HepG2 (cell line): ENCODE data around the gene LRPAP1. TPM values are rescaled to one million over a fixed set of nuclear protein-coding genes. Genes with fewer than 3 reads are reported as not detected.

ENCODE experiments used
- ATAC-seq: fragments of 200-7000 bp; cut with Tn5 transposase; 3 replicates; pipeline ENCODE4 v1.9.1; 2020; ENCODE audit warnings: mild to moderate bottlenecking, moderate library complexity
- BruUV-seq: library from RNA; stranded (reverse); fragments of 400-500 nt; replicated peaks from 2 replicates; lab custom pipeline; 2021; lab: Mats Ljungman, UMichigan
- CTCF ChIA-PET: fragments of 300-600 bp; formaldehyde crosslinking; extraction: SDS; loops from one replicate; lab custom pipeline; 2021; ENCODE audit warnings: low total read pairs, inconsistent platforms, low intra/inter-chr PET ratio; lab: Yijun Ruan, JAX
- POLR2A ChIA-PET: fragments of 350-600 bp; sonication (Branson Sonifier 250); formaldehyde crosslinking; loops from one replicate; lab custom pipeline; 2020; ENCODE audit warnings: antibody characterized with exemption, inconsistent platforms; lab: Yijun Ruan, JAX
- DNase-seq: peaks from one replicate; pipeline ENCODE4 v3.0.0-alpha.2; 2015; ENCODE audit warnings: low spot score
- FAIRE-seq: peaks from 3 replicates; lab custom pipeline; 2011; peaks lifted over from hg19 to GRCh38; lab: Jason Lieb, UNC
- H2AFZ ChIP-seq: one replicate; pipeline ENCODE4 v1.6.1; 2011; ENCODE audit warnings: low read length, inconsistent platforms
- H3K27ac ChIP-seq: fragments of 300-600 bp; 3 replicates; pipeline ENCODE4 v1.8.0; 2011; ENCODE audit warnings: mixed run types, mild to moderate bottlenecking, mixed read lengths, low read length, inconsistent platforms; ENCODE audit not compliant: insufficient read depth; ENCODE audit errors: extremely low read length
- H3K27me3 ChIP-seq, 2 experiments: fragments of 200-600 bp in 1 of 2; 2 replicates in 1 of 2; 3 replicates in 1 of 2; pipeline versions ENCODE4 v1.6.0 to v1.8.0; 2011; ENCODE audit warnings: low read length in 2 of 2, mild to moderate bottlenecking in 2 of 2, moderate library complexity in 2 of 2, inconsistent platforms in 1 of 2; ENCODE audit not compliant: insufficient read depth in 2 of 2, control insufficient read depth in 1 of 2
- H3K36me3 ChIP-seq, 2 experiments: fragments of 200-600 bp in 1 of 2; replicated peaks in 1 of 2; 2 replicates in 1 of 2; 3 replicates in 1 of 2; pipeline versions ENCODE4 v1.5.1 to v1.8.0; 2011; ENCODE audit warnings: low read length in 2 of 2, inconsistent platforms in 1 of 2; ENCODE audit not compliant: insufficient read depth in 2 of 2, control insufficient read depth in 1 of 2
- H3K4me1 ChIP-seq: 2 replicates; pipeline ENCODE4 v1.5.1; 2012; ENCODE audit warnings: low read length, inconsistent platforms; ENCODE audit not compliant: insufficient read depth
- H3K4me2 ChIP-seq: 2 replicates; pipeline ENCODE4 v1.6.0; 2011; ENCODE audit warnings: low read depth, low read length, inconsistent platforms
- H3K4me3 ChIP-seq, 3 experiments: fragments of 200-600 bp in 1 of 3; sonication (generic), shearing (Covaris generic) in 1 of 3; replicated peaks in 1 of 3; 2 replicates each; pipeline ENCODE4 v1.5.1; 2011 to 2016; ENCODE audit warnings: low read length in 3 of 3, inconsistent platforms in 2 of 3, low read depth in 2 of 3, mild to moderate bottlenecking in 2 of 3, control low read depth in 1 of 3, mixed read lengths in 1 of 3; ENCODE audit not compliant: insufficient read depth in 1 of 3
- H3K79me2 ChIP-seq: one replicate; pipeline ENCODE4 v1.6.1; 2011; ENCODE audit warnings: low read length, inconsistent platforms; ENCODE audit not compliant: insufficient read depth
- H3K9ac ChIP-seq: 2 replicates; pipeline ENCODE4 v1.6.0; 2011; ENCODE audit warnings: mild to moderate bottlenecking, low read depth, low read length, inconsistent platforms; ENCODE audit not compliant: insufficient read depth
- H3K9me3 ChIP-seq: 2 replicates; pipeline ENCODE4 v1.5.1; 2012; ENCODE audit warnings: mild to moderate bottlenecking, low read length
- H4K20me1 ChIP-seq: 2 replicates; pipeline ENCODE4 v1.6.0; 2011; ENCODE audit warnings: inconsistent platforms, mild to moderate bottlenecking, low read length, moderate library complexity; ENCODE audit not compliant: insufficient read depth
- ATF3 ChIP-seq: sonication (generic); formaldehyde crosslinking; IDR thresholded peaks from 2 replicates; pipeline ENCODE4 v1.4.0; 2020; ENCODE audit warnings: missing genetic modification reagents
- BCLAF1 ChIP-seq: fragments of 450-650 bp; IDR thresholded peaks from 2 replicates; pipeline ENCODE4 v1.6.1; 2017; ENCODE audit warnings: mild to moderate bottlenecking
- IKZF4 ChIP-seq: sonication (generic); formaldehyde crosslinking; IDR thresholded peaks from 2 replicates; pipeline ENCODE4 v1.5.1; 2020; ENCODE audit warnings: borderline replicate concordance, mild to moderate bottlenecking, low read depth, missing genetic modification reagents; ENCODE audit errors: not compliant biosample characterization
- MEF2D ChIP-seq: sonication (generic); formaldehyde crosslinking; IDR thresholded peaks from 2 replicates; pipeline ENCODE4 v1.5.1; 2020; ENCODE audit warnings: mild to moderate bottlenecking, missing genetic modification reagents
- NFYC ChIP-seq: IDR thresholded peaks from 2 replicates; pipeline ENCODE4 v1.6.1; 2016; ENCODE audit warnings: missing genetic modification reagents, missing compliant biosample characterization
- RBFOX2 ChIP-seq: fragments of 200-400 bp; formaldehyde crosslinking; IDR thresholded peaks from 2 replicates; pipeline ENCODE4 v1.6.1; 2017; ENCODE audit warnings: low read depth, mild to moderate bottlenecking, low read length
- ZNF570 ChIP-seq: sonication (generic); formaldehyde crosslinking; IDR thresholded peaks from 2 replicates; pipeline ENCODE4 v1.4.0; 2020; ENCODE audit warnings: mild to moderate bottlenecking, missing genetic modification reagents, borderline replicate concordance
- WGBS: methylation state at CpG from one replicate; pipeline ENCODE4 v1.1.6; 2017; ENCODE audit warnings: low lambda C conversion rate; 5-methylcytosine and 5-hydroxymethylcytosine counted together
- in situ Hi-C: cut with HindIII; loops from 2 replicates; pipeline ENCODE4 v1.10.0; 2017; ENCODE audit warnings: low pct_unique_long_range_greater_than_20kb; ENCODE audit not compliant: extremely low pct_ligation_motif_present
- intact Hi-C: fragments of 100-400 bp; cut with micrococcal nuclease; formaldehyde crosslinking; loops from one replicate; pipeline ENCODE4 v1.10.0; 2022; ENCODE audit not compliant: unreplicated experiment
- polyA plus RNA-seq, 8 experiments: library from polyadenylated mRNA; depleted of rRNA in 3 of 8; stranded (reverse) in 7 of 8; unstranded in 1 of 8; fragments of >200 nt; fragmentation: Illumina TruSeq in 4 of 8; extraction: Trizol in 4 of 8; gene quantifications; 2 replicates each; pipeline versions ENCODE4 v1.2.1 to v1.2.3, GENCODE V29; 2011 to 2016; ENCODE audit warnings: low read depth in 4 of 8, missing spikeins in 1 of 8, mixed read lengths in 1 of 8; ENCODE audit not compliant: insufficient read depth in 1 of 8
- total RNA-seq, 5 experiments: library from RNA; depleted of rRNA; stranded (reverse); fragments of >200 nt; fragmentation: Illumina TruSeq; extraction: Trizol; gene quantifications; 2 replicates each; pipeline ENCODE4 v1.2.3, GENCODE V29; 2016; ENCODE audit warnings: low read depth in 1 of 5
- TF ChIP-seq, protein P1 (sequence below): sonication (generic); formaldehyde crosslinking; IDR thresholded peaks from 2 replicates; pipeline ENCODE4; 2020; ENCODE audit warnings: missing genetic modification reagents, mild to moderate bottlenecking, borderline replicate concordance

The LRPAP1 gene
- total and polyA plus RNA-seq, 2 of the 13 experiments (the other 11 are each of a cell fraction or from before 2014, with no cell fraction given) = 153 to 191 TPM

DNA sequence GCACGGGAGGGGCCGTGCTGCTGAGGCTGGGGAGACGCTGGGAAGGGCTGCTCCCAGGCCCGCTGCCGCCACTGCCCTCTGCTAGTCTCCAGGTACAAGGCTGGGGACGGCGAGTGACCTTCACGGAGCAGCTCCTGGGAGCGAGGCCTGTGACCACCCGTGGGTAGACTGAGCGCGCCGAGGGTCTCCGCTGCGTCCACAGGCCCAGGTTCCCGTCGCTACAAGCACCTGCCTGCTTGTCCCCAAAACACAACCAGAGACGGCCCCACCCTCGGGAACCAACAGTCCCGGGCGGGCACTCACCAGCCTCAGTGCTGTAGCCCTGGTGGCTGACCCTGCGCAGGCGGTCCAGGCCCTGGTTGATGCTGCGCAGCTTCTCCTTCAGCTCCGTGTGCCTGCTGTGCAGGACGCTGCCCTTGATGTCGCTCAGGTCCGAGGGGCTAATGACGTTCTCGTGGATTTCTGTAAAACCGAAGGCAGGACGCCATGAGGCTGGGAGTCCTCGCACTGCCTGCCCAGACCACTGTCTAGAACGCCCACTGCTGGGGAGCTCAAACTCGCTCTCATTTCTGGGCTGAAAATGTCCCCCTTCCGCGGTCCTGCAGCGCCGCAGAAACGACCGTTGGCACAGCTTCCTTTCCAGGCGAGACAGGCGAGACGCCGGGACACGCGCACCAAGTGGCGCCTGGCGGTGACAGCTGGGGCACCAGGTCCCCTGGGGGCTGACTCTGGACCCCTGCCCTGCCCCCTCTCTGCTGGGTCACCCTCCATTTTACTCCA, 14.3 kb downstream of the LRPAP1 start:
- Histone ChIP-seq H4K20me1 (no peaks in the 10 kb centered on the region), H3K4me2 (no peak overlapping the region), H3K9me3 (no peaks in the 10 kb centered on the region), H3K27me3 (no peaks in the 10 kb centered on the region), H3K27ac (no peak overlapping the region), H3K79me2 (no peaks in the 10 kb centered on the region), H3K4me1 (no peaks in the 10 kb centered on the region), H3K36me3 (peaks cover 41 to 83% of the 10 kb centered on the region in 2 experiments), H2AFZ (no peak overlapping the region), H3K9ac (no peak overlapping the region), H3K4me3 (no peak overlapping the region)
- TF ChIP-seq MEF2D = no peak
- TF ChIP-seq ZNF570 = no peak
- peak; percentile 42; the same call in 1 of the 2 replicates for TF ChIP-seq RBFOX2
- no peak for TF ChIP-seq BCLAF1
- TF ChIP-seq, protein P1, sequence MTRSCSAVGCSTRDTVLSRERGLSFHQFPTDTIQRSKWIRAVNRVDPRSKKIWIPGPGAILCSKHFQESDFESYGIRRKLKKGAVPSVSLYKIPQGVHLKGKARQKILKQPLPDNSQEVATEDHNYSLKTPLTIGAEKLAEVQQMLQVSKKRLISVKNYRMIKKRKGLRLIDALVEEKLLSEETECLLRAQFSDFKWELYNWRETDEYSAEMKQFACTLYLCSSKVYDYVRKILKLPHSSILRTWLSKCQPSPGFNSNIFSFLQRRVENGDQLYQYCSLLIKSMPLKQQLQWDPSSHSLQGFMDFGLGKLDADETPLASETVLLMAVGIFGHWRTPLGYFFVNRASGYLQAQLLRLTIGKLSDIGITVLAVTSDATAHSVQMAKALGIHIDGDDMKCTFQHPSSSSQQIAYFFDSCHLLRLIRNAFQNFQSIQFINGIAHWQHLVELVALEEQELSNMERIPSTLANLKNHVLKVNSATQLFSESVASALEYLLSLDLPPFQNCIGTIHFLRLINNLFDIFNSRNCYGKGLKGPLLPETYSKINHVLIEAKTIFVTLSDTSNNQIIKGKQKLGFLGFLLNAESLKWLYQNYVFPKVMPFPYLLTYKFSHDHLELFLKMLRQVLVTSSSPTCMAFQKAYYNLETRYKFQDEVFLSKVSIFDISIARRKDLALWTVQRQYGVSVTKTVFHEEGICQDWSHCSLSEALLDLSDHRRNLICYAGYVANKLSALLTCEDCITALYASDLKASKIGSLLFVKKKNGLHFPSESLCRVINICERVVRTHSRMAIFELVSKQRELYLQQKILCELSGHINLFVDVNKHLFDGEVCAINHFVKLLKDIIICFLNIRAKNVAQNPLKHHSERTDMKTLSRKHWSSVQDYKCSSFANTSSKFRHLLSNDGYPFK (CRISPR knock-in tag) = no peak
- TF ChIP-seq IKZF4 (CRISPR knock-in tag) = no peak
- TF ChIP-seq ATF3 (CRISPR knock-in tag) = no peak
- TF ChIP-seq NFYC (CRISPR knock-in tag) = no peak
- intact Hi-C loops (no loop called here), in situ Hi-C loops (no loop called here)
- over 99% methylated on average over 27 of the region's 49 CpGs for WGBS
- POLR2A ChIA-PET = no interaction called here
- ATAC-seq (no peak), DNase-seq (no peak), FAIRE-seq (no peak)
- CTCF ChIA-PET = no interaction called here
- BruUV-seq = no TSS peak
